ENCODE results near the gene ABR.

Gene ABR

DNA sequence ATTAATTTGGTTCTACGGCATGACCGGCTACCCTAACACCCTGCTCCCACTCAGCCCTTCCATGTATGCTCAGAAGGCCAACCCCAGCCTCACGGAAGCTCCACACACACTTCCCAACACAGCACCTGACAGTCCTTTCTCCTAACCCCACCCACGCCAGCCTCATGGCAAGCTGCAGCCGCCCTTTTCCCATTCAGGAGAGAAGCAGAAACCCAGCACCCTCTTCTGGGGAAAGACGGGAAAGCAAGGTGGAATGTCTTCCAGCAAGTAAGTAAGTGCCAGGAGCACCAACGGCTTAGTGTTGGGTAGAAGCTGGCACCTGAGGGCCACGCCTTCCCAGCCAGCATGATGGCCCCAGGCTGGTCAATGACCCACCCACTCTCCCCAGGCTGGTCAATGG is 32.1 kb downstream of the ABR start:
- Histone ChIP-seq H3K4me1 (peaks cover 4% of the 10 kb centered on the region), H3K27me3 (ENCODE audit: control insufficient read depth, insufficient read depth, low read length) (no peaks in the 10 kb centered on the region), H3K36me3 (ENCODE audit: control insufficient read depth, insufficient read depth, low read length) (no peaks in the 10 kb centered on the region), H3K79me2 (no peaks in the 10 kb centered on the region), H3K9me3 (ENCODE audit: control insufficient read depth, low read length) (no peaks in the 10 kb centered on the region), H3K27ac (no peak overlapping the region), H3K4me3 (ENCODE audit: low read depth, low read length) (no peak overlapping the region), H3K9ac (no peak overlapping the region), H3K4me2 (ENCODE audit: low read length) (no peak overlapping the region), H2AFZ (no peak overlapping the region)
- TF ChIP-seq, protein P1, sequence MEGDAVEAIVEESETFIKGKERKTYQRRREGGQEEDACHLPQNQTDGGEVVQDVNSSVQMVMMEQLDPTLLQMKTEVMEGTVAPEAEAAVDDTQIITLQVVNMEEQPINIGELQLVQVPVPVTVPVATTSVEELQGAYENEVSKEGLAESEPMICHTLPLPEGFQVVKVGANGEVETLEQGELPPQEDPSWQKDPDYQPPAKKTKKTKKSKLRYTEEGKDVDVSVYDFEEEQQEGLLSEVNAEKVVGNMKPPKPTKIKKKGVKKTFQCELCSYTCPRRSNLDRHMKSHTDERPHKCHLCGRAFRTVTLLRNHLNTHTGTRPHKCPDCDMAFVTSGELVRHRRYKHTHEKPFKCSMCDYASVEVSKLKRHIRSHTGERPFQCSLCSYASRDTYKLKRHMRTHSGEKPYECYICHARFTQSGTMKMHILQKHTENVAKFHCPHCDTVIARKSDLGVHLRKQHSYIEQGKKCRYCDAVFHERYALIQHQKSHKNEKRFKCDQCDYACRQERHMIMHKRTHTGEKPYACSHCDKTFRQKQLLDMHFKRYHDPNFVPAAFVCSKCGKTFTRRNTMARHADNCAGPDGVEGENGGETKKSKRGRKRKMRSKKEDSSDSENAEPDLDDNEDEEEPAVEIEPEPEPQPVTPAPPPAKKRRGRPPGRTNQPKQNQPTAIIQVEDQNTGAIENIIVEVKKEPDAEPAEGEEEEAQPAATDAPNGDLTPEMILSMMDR (IDR thresholded peaks at IDR 0.05), result no peak

DNA sequence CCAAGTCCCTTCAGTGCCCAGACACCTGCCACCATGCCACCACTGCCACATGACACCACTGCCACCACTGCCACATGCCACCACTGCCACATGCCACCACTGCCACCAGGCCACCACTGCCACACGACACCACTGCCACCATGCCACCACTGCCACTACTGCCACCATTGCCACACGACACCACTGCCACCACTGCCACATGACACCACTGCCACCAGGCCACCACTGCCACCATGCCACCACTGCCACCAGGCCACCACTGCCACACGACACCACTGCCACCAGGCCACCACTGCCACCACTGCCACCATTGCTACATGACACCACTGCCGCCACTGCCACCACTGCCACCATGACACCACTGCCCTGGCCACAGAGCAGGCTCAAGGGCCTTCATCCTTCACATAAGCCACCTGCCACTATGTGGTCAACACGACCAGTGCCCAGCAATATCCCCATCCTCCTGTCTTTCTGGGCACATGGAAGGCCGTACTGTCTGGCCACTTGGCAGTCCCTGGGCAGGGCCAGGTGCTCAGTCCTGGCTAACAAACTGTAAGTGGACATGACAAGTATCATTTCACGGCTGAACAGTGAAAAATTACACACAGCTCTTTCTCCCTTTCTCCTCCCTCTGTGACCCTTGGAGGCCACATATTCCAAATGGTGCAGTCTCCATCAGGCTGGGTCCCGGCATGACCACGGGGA is 33.1 kb downstream of the ABR start:
- H3K79me2 ChIP-seq, result no peaks in the 10 kb centered on the region

DNA sequence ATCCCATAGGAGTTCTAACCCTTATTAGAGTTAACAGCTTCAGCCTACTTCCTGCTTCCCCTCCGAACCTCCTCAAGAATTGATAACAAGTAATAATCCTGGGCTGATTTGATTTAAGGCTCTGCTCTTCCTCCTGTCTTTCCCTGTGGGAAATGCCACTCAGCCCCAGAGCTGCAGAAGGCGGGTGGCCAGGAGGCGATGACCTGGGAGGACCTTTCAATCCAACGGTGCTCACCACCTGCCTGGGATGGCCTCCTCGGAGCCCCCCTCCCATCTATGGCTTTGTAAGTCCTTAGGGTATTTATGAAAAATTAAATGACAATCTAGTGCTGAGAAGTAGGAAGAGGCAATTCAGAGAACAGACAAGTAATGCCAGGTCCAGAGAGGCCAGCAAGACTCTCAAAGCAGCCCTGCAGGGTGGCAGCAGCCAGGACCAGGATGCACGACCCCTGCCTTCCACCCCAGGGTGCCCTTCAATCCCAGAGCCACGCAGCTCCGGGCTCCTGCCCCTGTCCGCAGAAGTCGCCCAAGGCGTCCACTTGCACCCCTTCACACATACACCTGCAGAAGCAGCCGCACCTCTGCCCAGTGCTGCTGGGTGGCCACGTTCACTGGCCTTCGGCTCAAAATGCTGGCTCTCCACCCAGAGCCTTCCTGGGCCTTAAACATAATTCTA is 34.3 kb downstream of the ABR start:
- Histone ChIP-seq H3K4me3 (ENCODE audit: low read depth, low read length) (no peak overlapping the region), H3K4me2 (ENCODE audit: low read length) (no peak overlapping the region), H3K27ac (no peak overlapping the region), H3K9ac (no peak overlapping the region), H2AFZ (no peak overlapping the region), H3K27me3 (ENCODE audit: control insufficient read depth, insufficient read depth, low read length) (no peaks in the 10 kb centered on the region), H3K9me3 (ENCODE audit: control insufficient read depth, low read length) (no peaks in the 10 kb centered on the region), H3K36me3 (ENCODE audit: control insufficient read depth, insufficient read depth, low read length) (no peaks in the 10 kb centered on the region), H3K4me1 (peaks cover 4% of the 10 kb centered on the region), H3K79me2 (no peaks in the 10 kb centered on the region)
- TF ChIP-seq, protein P1 (IDR thresholded peaks at IDR 0.05), result no peak

More for the DNA sequence above, 33.1 kb downstream of the ABR start:
- Histone ChIP-seq H2AFZ (no peak overlapping the region), H3K36me3 (ENCODE audit: control insufficient read depth, insufficient read depth, low read length) (no peaks in the 10 kb centered on the region), H3K9ac (no peak overlapping the region), H3K4me1 (peaks cover 4% of the 10 kb centered on the region), H3K4me3 (ENCODE audit: low read depth, low read length) (no peak overlapping the region), H3K9me3 (ENCODE audit: control insufficient read depth, low read length) (no peaks in the 10 kb centered on the region), H3K27ac (no peak overlapping the region), H3K27me3 (ENCODE audit: control insufficient read depth, insufficient read depth, low read length) (no peaks in the 10 kb centered on the region), H3K4me2 (ENCODE audit: low read length) (no peak overlapping the region)
- TF ChIP-seq, protein P1 (IDR thresholded peaks at IDR 0.05), result no peak

DNA sequence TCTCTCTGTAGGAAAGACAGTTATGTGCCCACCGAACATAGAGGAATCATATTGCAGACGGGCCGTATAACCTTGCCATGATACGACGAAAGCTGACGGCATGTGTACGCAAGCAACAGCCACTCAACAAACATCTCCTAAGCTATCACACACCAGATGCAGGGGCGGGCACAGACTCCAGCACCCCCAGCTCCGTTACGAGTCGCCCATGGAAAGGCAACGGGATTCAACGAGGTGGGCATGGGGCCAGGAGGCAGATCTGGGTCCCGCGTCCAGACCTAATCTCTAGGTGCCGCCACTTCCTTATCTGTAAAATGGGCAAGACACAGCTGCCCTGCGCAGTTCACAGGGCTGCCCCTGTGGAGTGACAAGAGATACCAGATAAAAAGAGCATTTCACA is 35.6 kb downstream of the ABR start:
- TF ChIP-seq, protein P1 (IDR thresholded peaks at IDR 0.05), result no peak
- Histone ChIP-seq H3K27ac (no peak overlapping the region), H3K4me2 (ENCODE audit: low read length) (no peak overlapping the region), H3K9me3 (ENCODE audit: control insufficient read depth, low read length) (no peaks in the 10 kb centered on the region), H3K36me3 (ENCODE audit: control insufficient read depth, insufficient read depth, low read length) (no peaks in the 10 kb centered on the region), H3K79me2 (no peaks in the 10 kb centered on the region), H3K4me3 (ENCODE audit: low read depth, low read length) (no peak overlapping the region), H3K27me3 (ENCODE audit: control insufficient read depth, insufficient read depth, low read length) (no peaks in the 10 kb centered on the region), H3K4me1 (peaks cover 4% of the 10 kb centered on the region), H2AFZ (no peak overlapping the region), H3K9ac (no peak overlapping the region)

All from parathyroid adenoma (tissue), 2 donors.